Measurements from ENCODE around the gene MYOD1. TPM values are rescaled to one million over a fixed set of nuclear protein-coding genes. Genes with fewer than 3 reads are reported as not detected.

MYOD1 gene
- total RNA-seq, 1 experiment from 2014 or later, result not detected

DNA sequence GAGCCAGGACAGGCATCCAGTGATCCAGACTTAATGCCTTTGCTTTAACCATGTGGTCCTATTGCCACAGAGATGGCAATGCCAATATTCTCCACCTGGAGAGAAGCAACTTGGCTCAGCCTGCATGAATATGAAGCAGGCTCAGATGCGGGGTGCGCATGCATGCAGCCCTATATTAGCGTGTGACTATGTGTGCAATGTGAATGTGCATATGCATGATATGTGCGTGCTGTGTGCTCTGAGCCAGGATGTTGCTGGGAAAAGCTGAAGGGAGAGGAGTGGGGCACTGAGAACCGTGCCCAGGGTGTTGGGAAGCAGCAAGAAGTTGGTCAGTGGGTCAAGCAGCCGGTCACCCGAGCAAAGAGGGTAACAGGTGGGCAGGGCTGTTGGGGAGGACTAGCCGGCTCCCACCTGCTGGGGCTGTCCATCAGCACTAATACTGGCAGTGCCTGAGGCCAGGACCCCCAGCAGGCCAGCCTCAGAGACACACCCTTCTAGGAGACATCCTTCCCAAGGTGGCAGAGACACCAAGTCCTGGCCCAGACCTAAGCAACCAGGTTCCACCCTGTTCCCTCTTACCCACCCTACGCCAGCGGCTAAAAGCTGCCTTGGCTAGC, 24.8 kb upstream of the MYOD1 start:
- Histone ChIP-seq H3K4me2 (ENCODE audit: low read length) (no peak overlapping the region), H3K36me3 (ENCODE audit: control insufficient read depth in 1 of 2, insufficient read depth in 2 of 2, low read length in 2 of 2) (no peaks in the 10 kb centered on the region), H3K4me1 (ENCODE audit: control insufficient read depth in 1 of 2, insufficient read depth in 2 of 2, low read length in 2 of 2) (peaks cover 0 to 4% of the 10 kb centered on the region in 2 experiments; a peak in 1 of 4 replicates), H3K27me3 (ENCODE audit: insufficient read depth, low read length) (no peaks in the 10 kb centered on the region), H3K9ac (ENCODE audit: low read length) (no peak overlapping the region), H3K27ac (ENCODE audit: low read depth, low read length) (no peak overlapping the region), H3K9me2 (ENCODE audit: insufficient read depth) (no peaks in the 10 kb centered on the region), H3K9me3 (ENCODE audit: control insufficient read depth in 1 of 2, insufficient read depth in 1 of 2, low read depth in 1 of 2, low read length in 2 of 2) (no peaks in the 10 kb centered on the region), H3K4me3 (replicated peaks in 1 of 2; ENCODE audit: low read depth in 1 of 2, low read length in 2 of 2) (no peak overlapping the region), H3K79me2 (ENCODE audit: insufficient read depth, low read length) (no peaks in the 10 kb centered on the region), H4K20me1 (ENCODE audit: insufficient read depth) (no peaks in the 10 kb centered on the region), H2AFZ (ENCODE audit: low read depth, low read length, poor library complexity, severe bottlenecking) (no peak overlapping the region)
- ChIA-PET CTCF (no interaction called here), POLR2A (no interaction called here), RAD21 (ENCODE audit: low non-redundant PET in 1 of 2, low total read pairs in 2 of 2, uncharacterized antibody in 2 of 2, unreplicated experiment in 2 of 2) (no interaction called here)
- ATAC-seq (no peak), DNase-seq (ENCODE audit: low read depth, low spot score) (no peak)
- intact Hi-C loops (cut with micrococcal nuclease), result no loop called here
- TF ChIP-seq ZFX (IDR thresholded peaks at IDR 0.05), result no peak
- no peak for TF ChIP-seq CEBPB (IDR thresholded peaks at IDR 0.05; ENCODE audit: low read depth)
- no peak for TF ChIP-seq RAD21 (IDR thresholded peaks at IDR 0.05; ENCODE audit: low read depth)
- TF ChIP-seq SIN3A (IDR thresholded peaks at IDR 0.05; ENCODE audit: low read depth), result no peak
- no peak for TF ChIP-seq CTCF (IDR thresholded peaks at IDR 0.05 in 2 of 3, conservative IDR thresholded peaks at IDR 0.05 in 1 of 3; ENCODE audit: borderline replicate concordance in 1 of 3, insufficient read depth in 1 of 3, low read depth in 2 of 3, low read length in 2 of 3)
- no peak for TF ChIP-seq ATF3 (IDR thresholded peaks at IDR 0.05)
- TF ChIP-seq SRF (IDR thresholded peaks at IDR 0.05; ENCODE audit: low read depth), result no peak
- TF ChIP-seq POLR2AphosphoS5 (IDR thresholded peaks at IDR 0.05; ENCODE audit: low read depth, low read length), result no peak
- TF ChIP-seq, protein P1, sequence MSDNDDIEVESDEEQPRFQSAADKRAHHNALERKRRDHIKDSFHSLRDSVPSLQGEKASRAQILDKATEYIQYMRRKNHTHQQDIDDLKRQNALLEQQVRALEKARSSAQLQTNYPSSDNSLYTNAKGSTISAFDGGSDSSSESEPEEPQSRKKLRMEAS (IDR thresholded peaks at IDR 0.05), result no peak
- no TSS peak for BruUV-seq (replicated peaks)
